Putamen (tissue), 1 donor: Measurements from ENCODE around the gene PARP15.
"Not testable (repeated sequence)": the region's sequence is repeated elsewhere in the genome, so short reads cannot be mapped to it uniquely, and the experiment has no call there.

Source experiments
- DNase-seq: peaks from one replicate; pipeline ENCODE4 v3.0.0-alpha.2; 2016; ENCODE audit warnings: low spot score

The PARP15 gene

GRCh38 chr3:122577409-122578031 is at the start of gene PARP15:
PARP15 (plus strand) TSS chr3:122577650; CDS start chr3:122577668, 18 bp downstream.
- DNase-seq, result no peak

DNA sequence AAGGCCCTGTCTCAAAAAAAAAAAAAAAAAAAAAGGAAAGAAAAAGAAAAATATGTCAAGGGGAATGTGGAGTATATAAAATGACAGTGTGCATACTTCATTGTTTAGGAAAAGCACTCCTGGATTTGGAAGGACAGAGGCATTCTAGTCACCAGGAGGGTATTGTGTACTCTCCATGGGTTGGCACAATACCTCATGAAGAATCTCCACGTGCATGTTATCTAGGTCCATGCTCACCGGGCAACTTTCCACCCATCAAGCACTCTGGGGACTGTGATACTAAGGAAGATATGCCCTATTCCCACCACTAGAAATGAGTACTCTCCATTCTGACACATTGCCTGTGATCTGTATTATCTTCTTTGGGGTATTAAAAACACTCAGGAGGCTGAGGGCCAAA is 47.3 kb upstream of the PARP15 start:
- no peak for DNase-seq

GRCh38 chr3:122533480-122533879 is 44.0 kb upstream of the PARP15 start:
- DNase-seq, result no peak

GRCh38 chr3:122533931-122534334 is 43.5 kb upstream of the PARP15 start:
- no peak for DNase-seq

DNA sequence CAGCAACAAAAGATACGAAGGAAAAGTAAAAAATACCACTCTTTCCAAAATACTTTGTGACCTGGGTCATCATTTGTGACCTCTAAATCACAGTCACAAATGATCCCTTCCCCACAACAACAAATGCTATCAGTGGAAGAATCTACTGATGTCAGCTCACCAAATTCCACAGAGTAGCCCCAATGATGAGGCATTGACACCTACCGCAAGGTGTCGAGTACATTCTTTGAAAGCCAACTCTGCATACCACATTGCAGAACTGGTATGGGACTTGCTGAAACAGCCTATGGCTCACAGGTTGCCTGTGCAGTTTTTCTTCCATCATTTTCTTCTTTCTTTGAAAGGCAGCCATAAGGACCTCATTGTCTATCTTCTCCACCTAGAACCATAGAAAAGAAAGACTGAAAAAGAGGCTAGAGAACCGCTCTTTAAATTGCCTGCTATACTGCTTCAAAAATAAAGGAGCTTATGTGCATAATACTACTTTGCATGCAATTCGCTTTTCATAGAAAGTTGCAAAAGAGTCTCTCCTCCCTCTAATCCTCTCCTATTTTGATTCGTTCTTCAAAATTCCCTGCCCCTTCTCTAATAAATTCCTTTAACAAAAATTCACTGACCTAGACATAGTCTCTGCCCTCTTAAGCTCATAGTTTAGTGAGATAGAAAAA is 41.4 kb upstream of the PARP15 start:
- no peak for DNase-seq

- no peak for DNase-seq
These were observed 40.8 kb upstream of the PARP15 start for GRCh38 chr3:122536632-122537001.

- DNase-seq, result no peak
These were observed 38.4 kb upstream of the PARP15 start for GRCh38 chr3:122538956-122539490.

DNA sequence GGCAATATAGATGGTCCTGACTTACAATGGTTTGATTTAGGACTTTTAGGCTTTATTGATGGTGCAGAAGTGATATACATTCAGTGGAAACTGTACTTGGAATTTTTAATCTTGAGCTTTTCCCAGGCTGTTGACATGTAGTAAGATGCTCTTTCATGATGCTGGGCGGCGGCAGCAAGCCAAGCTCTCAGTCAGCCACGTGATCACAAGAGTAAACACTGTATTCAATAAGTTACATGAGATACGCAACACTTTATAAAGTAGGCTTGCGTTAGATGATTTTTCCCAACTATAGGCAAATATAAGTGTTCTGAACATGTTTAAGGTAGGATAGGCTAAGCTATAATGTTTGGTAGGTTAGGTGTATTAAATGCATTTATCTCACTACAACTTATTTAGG is 31.3 kb upstream of the PARP15 start:
- no peak for DNase-seq

GRCh38 chr3:122548076-122548475 is 29.4 kb upstream of the PARP15 start:
- no peak for DNase-seq

DNA sequence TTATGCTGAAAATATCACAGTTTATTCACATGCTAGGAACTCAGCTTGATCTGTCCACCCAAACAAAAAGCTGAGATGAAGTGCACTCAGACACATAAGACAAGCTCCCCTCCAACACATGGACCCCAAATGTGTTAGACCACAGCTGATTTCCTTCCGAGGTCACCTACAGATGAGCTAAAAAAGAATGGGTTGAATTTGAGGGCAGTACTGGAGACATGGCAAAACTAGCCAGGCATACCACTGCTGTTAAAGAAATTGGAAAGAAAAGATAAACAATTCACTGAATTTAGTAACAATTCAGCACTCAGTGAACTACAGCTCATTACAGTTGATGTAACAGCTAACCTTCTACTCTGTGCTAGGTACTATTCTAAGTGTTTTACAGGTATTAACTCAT is 28.8 kb upstream of the PARP15 start:
- DNase-seq, result no peak

- DNase-seq, result no peak
These were observed 24.3 kb upstream of the PARP15 start for GRCh38 chr3:122553171-122553570.

DNA sequence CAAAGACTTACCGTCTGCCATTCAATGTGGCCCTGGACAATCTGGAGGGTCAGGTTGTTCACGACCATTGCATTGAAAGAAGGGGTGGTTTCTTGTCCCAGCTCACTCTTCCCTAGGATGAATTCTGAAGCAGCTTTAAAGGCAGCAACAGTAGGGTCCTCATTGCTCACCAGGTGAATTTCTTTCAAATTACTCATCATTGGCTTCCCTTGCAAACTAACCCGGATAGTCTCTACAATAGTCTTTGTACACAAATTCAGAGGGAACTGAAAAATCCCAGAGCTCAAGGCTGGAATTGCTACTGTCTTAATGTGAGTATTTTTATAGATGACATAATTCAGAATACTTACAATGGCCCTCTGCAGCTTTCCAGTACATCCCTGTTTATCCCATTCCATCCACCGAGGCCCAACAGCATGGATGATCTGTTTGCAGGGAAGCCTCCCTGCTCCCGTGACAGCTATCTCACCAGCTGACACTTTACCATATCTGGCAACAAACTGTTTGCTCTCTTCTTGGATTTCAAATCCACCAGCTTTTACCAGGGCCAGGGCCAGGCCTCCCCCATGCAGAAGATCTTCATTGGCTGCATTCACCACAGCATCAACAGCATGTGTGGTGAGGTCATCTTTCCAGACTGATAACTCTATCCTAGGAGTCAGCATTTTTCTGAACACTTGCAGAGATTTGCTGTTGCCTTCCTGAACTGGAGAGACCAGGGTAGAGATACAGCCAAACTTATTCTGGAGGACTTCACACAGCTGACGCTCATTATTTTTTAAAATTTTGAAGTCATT is 22.0 kb upstream of the PARP15 start:
- no peak for DNase-seq

DNA sequence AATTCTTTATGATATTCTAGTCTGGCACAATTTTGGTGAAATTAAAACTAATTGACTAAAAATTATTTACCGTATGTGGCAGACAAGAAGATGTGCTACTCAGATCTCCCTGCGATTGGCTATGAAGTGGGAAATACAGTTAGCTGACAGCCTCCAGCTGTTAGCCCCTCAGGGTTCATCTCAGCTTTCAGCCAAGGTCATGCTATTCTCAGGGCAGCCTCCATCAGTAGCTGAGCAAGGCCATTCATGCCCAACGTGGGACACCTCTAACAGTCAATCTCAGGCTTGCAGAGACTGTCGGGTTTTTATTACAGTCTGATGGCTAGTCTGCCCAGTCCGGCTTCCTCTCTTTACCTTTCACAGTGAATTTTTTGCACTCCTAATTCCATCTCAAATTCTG is 20.1 kb upstream of the PARP15 start:
- DNase-seq, result no peak

DNA sequence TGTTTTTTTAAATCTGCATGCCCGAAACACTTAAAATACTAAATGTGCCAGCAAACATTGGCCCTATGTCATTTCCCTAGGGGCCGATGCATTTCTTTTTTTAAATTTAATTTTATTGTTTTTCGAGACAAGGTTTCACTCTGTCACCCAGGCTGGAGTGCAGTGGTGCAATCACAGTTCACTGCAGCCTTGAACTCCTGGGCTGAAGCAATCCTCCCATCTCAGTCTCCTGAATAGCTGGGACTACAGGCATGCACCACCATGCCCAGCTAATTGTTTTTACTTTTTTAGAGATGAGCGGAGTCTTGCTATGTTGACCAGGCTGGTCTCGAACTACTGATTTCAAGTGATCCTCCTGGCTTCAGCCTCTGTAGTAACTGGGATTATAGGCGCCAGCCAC is 18.8 kb upstream of the PARP15 start:
- no peak for DNase-seq

DNA sequence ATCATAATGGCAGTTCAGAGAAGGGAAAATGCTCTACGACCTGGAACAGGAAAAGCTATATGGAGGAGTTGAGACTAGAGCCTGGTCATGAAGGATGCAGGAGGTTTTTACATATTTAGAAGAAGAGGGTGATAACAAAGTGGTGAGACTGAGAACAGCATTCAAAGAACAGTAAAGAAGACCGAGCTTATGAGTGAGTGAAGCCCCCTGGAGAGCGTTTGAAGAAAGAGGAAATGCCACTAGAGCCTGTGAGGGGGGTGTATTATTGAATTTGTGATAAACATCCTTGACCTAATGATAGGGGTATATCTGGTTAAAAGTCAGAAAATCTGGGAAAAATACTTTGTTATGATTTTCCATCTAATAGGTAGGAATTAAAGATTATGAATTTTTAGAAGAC is 17.5 kb upstream of the PARP15 start:
- DNase-seq, result no peak

DNA sequence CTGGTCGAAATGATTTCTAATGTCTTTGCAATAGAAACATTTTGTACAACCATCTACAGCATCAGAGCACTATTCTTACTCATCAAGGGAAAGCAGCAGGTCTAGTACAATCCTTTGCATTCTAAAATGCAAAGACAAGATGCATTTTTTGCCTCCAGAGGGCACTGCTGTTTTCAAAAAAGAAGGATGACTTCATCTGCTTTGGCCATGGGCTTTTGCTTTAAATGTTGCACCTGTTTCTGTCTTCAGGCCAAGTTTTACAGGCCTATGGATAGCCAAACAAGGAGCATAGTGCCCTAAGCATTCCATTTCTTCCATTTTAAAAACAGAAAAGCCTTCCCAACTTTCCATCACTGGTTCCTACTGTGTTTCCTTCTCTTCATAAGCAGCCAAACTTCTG is 16.8 kb upstream of the PARP15 start:
- peak; percentile 28 for DNase-seq

- no peak for DNase-seq
These were observed 14.3 kb upstream of the PARP15 start for GRCh38 chr3:122562923-122563716.

GRCh38 chr3:122563717-122564025 is 13.8 kb upstream of the PARP15 start:
- DNase-seq, result no peak

GRCh38 chr3:122564155-122564912 is 13.1 kb upstream of the PARP15 start, which contains the start of the genes DTX3L and PARP9:
DTX3L (plus strand) TSS chr3:122564338; CDS start chr3:122564427, 89 bp downstream.
PARP9 (minus strand) TSS chr3:122564300; CDS start chr3:122559620, 4,680 bp downstream.
- peak; percentile 64 for DNase-seq

DNA sequence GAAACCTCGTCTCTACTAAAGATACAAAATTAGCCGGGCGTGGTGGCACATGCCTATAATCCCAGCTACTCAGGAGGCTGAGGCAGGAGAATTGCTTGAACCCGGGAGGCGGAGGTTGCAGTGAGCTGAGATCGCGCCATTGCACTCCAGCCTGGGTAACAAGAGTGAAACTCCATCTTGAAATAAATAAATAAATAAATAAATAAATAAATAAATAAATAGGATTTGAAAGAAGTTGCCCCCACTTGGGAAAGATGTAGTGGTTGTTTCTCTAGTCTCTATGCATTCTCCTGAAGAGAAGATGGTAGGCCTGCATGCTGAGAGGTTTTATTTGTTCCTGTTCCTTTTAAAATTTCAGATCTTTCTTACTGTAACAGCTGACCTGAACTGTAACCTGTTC is 9.3 kb upstream of the PARP15 start:
- DNase-seq, result not testable (repeated sequence)

GRCh38 chr3:122568755-122569154 is 8.7 kb upstream of the PARP15 start:
- DNase-seq, result no peak
